IMR-90 (cell line): Measurements from ENCODE around the gene GPR35. TPM values are rescaled to one million over a fixed set of nuclear protein-coding genes. Genes with fewer than 3 reads are reported as not detected.

Experiments
- ATAC-seq: fragments of 200-7000 bp; cut with Tn5 transposase; 2 replicates; pipeline ENCODE4 v1.9.1; 2020; ENCODE audit warnings: low read depth, mild to moderate bottlenecking, moderate library complexity
- BruUV-seq: library from RNA; stranded (reverse); fragments of 400-500 nt; replicated peaks from 2 replicates; lab custom pipeline; 2021; lab: Mats Ljungman, UMichigan
- CTCF ChIA-PET: fragments of 300-600 bp; formaldehyde crosslinking; extraction: SDS; loops from one replicate; lab custom pipeline; 2021; ENCODE audit warnings: antibody characterized with exemption; lab: Yijun Ruan, JAX
- POLR2A ChIA-PET: fragments of 300-600 bp; sonication (Branson Sonifier 250); formaldehyde crosslinking; loops from one replicate; lab custom pipeline; 2022; ENCODE audit warnings: antibody characterized with exemption; ENCODE audit not compliant: unreplicated experiment; lab: Charles Lee
- DNase-seq: peaks from one replicate; pipeline ENCODE4 v3.0.0; 2013
- H2AFZ ChIP-seq: replicated peaks from 2 replicates; pipeline ENCODE3; 2013; ENCODE audit warnings: low read length, mild to moderate bottlenecking; ENCODE audit not compliant: poor library complexity
- H2AK5ac ChIP-seq: 2 replicates; pipeline ENCODE4 v1.6.1; 2013; ENCODE audit warnings: low read depth, low read length, inconsistent platforms
- H2AK9ac ChIP-seq: replicated peaks from 2 replicates; pipeline ENCODE3; 2013; ENCODE audit warnings: mild to moderate bottlenecking, low read depth, low read length, moderate library complexity; ENCODE audit not compliant: poor library complexity
- H2BK120ac ChIP-seq: 2 replicates; pipeline ENCODE4 v1.6.1; 2013; ENCODE audit warnings: low read depth, low read length, inconsistent platforms
- H2BK15ac ChIP-seq: 3 replicates; pipeline ENCODE4 v1.6.1; 2013; ENCODE audit warnings: low read depth, low read length, inconsistent platforms
- H2BK20ac ChIP-seq: 2 replicates; pipeline ENCODE4 v1.6.1; 2013; ENCODE audit warnings: low read depth, mild to moderate bottlenecking, inconsistent platforms, low read length, moderate library complexity
- H2BK5ac ChIP-seq: 2 replicates; pipeline ENCODE4 v1.6.1; 2013; ENCODE audit warnings: mild to moderate bottlenecking, low read depth, low read length, inconsistent platforms; ENCODE audit not compliant: poor library complexity, severe bottlenecking
- H3K14ac ChIP-seq: replicated peaks from 2 replicates; pipeline ENCODE4 v1.6.1; 2013; ENCODE audit warnings: low read depth, low read length, inconsistent platforms
- H3K18ac ChIP-seq: 2 replicates; pipeline ENCODE4 v1.6.1; 2013; ENCODE audit warnings: low read depth, low read length, control low read depth
- H3K23ac ChIP-seq: 2 replicates; pipeline ENCODE4 v1.6.1; 2013; ENCODE audit warnings: low read depth, low read length, inconsistent platforms
- H3K27ac ChIP-seq: 2 replicates; pipeline ENCODE4 v1.5.1; 2013; ENCODE audit warnings: mild to moderate bottlenecking, control low read depth, low read length; ENCODE audit not compliant: insufficient read depth
- H3K27me3 ChIP-seq: 2 replicates; pipeline ENCODE4 v1.6.1; 2013; ENCODE audit warnings: low read length; ENCODE audit not compliant: control insufficient read depth, insufficient read depth
- H3K36me3 ChIP-seq: 2 replicates; pipeline ENCODE4 v1.6.1; 2013; ENCODE audit warnings: low read length, mixed read lengths; ENCODE audit not compliant: control insufficient read depth, insufficient read depth
- H3K4ac ChIP-seq: 2 replicates; pipeline ENCODE4 v1.6.1; 2013; ENCODE audit warnings: low read depth, low read length, inconsistent platforms
- H3K4me1 ChIP-seq: 2 replicates; pipeline ENCODE4 v1.6.1; 2013; ENCODE audit warnings: low read length, mixed read lengths; ENCODE audit not compliant: control insufficient read depth, insufficient read depth
- H3K4me2 ChIP-seq: 2 replicates; pipeline ENCODE4 v1.6.1; 2013; ENCODE audit warnings: low read depth, mild to moderate bottlenecking, control low read depth, low read length, moderate library complexity
- H3K4me3 ChIP-seq: 2 replicates; pipeline ENCODE4 v1.5.1; 2013; ENCODE audit warnings: low read depth, mild to moderate bottlenecking, control low read depth, low read length, moderate library complexity; ENCODE audit not compliant: insufficient read depth
- H3K56ac ChIP-seq: 2 replicates; pipeline ENCODE4 v1.6.1; 2013; ENCODE audit warnings: low read length, inconsistent platforms; ENCODE audit not compliant: insufficient read depth; ENCODE audit errors: extremely low read depth
- H3K79me1 ChIP-seq, 2 experiments: 2 replicates each; pipeline ENCODE4 v1.6.1; 2013; ENCODE audit warnings: low read length in 2 of 2, inconsistent platforms in 1 of 2, low read depth in 1 of 2
- H3K9ac ChIP-seq: 2 replicates; pipeline ENCODE4 v1.6.1; 2013; ENCODE audit warnings: low read depth, low read length, control low read depth
- H3K9me1 ChIP-seq: 2 replicates; pipeline ENCODE4 v1.6.1; 2013; ENCODE audit warnings: low read length, inconsistent platforms; ENCODE audit not compliant: insufficient read depth
- H3K9me3 ChIP-seq: 2 replicates; pipeline ENCODE4 v1.6.1; 2013; ENCODE audit warnings: low read length; ENCODE audit not compliant: control insufficient read depth, insufficient read depth
- H4K20me1 ChIP-seq: 2 replicates; pipeline ENCODE4 v1.6.1; 2013; ENCODE audit warnings: low read length, inconsistent platforms; ENCODE audit not compliant: insufficient read depth
- H4K5ac ChIP-seq: 2 replicates; pipeline ENCODE4 v1.6.1; 2013; ENCODE audit warnings: mild to moderate bottlenecking, low read depth, low read length, control low read depth
- H4K8ac ChIP-seq, 2 experiments: 2 replicates each; pipeline ENCODE4 v1.6.1; 2013; ENCODE audit warnings: low read depth in 2 of 2, low read length in 2 of 2, control low read depth in 1 of 2, inconsistent platforms in 1 of 2
- H4K91ac ChIP-seq: 2 replicates; pipeline ENCODE4 v1.6.1; 2013; ENCODE audit warnings: low read depth, low read length, inconsistent platforms; ENCODE audit not compliant: insufficient read depth
- CTCF ChIP-seq: conservative IDR thresholded peaks from 2 replicates; pipeline ENCODE4 v1.5.1; 2012; ENCODE audit warnings: mild to moderate bottlenecking, low read depth, low read length, improper control_type of control experiment
- NFE2L2 ChIP-seq: fragments of 150-350 bp; IDR thresholded peaks from 2 replicates; pipeline ENCODE4 v1.6.1; 2016; ENCODE audit warnings: low read depth, mild to moderate bottlenecking, low read length
- RCOR1 ChIP-seq: IDR thresholded peaks from 2 replicates; pipeline ENCODE4 v1.6.1; 2012; ENCODE audit warnings: mild to moderate bottlenecking, low read length, improper control_type of control experiment; ENCODE audit not compliant: insufficient replicate concordance
- WGBS, 2 experiments: methylation state at CpG; one replicate each; pipeline versions ENCODE4 v1.1.5 to v1.1.7; 2013; ENCODE audit warnings: missing lambda C conversion rate in 2 of 2; ENCODE audit not compliant: insufficient read length in 1 of 2; ENCODE audit errors: extremely low coverage in 2 of 2; 5-methylcytosine and 5-hydroxymethylcytosine counted together
- dilution Hi-C: fragments of 300-500 bp; cut with HindIII; formaldehyde crosslinking; loops from one replicate; pipeline ENCODE4 v1.14.3; 2018; ENCODE audit warnings: low sequenced_read_pairs; ENCODE audit not compliant: unreplicated experiment
- in situ Hi-C: fragments of 300-500 bp; cut with MboI; formaldehyde crosslinking; loops from 3 replicates; pipeline ENCODE4 v1.14.3; 2019; ENCODE audit warnings: low sequenced_read_pairs, inconsistent platforms, mixed read lengths
- intact Hi-C: fragments of 100-400 bp; cut with micrococcal nuclease; formaldehyde crosslinking; loops from 2 replicates; pipeline ENCODE4 v1.10.0; 2022
- polyA plus RNA-seq, 3 experiments: library from polyadenylated mRNA; depleted of rRNA; stranded (reverse); fragments of >200 nt; gene quantifications; 2 replicates each; pipeline ENCODE4 v1.2.3, GENCODE V29; 2012; ENCODE audit warnings: low replicate concordance in 1 of 3
- total RNA-seq: library from RNA; depleted of rRNA; stranded (reverse); fragments of >200 nt; gene quantifications from 2 replicates; pipeline ENCODE4 v1.2.3, GENCODE V29; 2012

GPR35 gene
- total and polyA plus RNA-seq, 2 of the 4 experiments (the other 2 are of a cell fraction), result 0.31 TPM; not detected in 1

- ATAC-seq, result no peak
- H3K27me3 ChIP-seq, result peaks cover 25% of the 10 kb centered on the region
These were observed 45.7 kb downstream of the GPR35 start for GRCh38 chr2:240670950-240671349.

More at GRCh38 chr2:240670950-240671349, 45.7 kb downstream of the GPR35 start:
- H4K20me1 ChIP-seq, result no peaks in the 10 kb centered on the region
- H3K36me3 ChIP-seq, result no peaks in the 10 kb centered on the region
- POLR2A ChIA-PET, result no interaction called here
- H3K18ac ChIP-seq, result no peak overlapping the region
- no peak overlapping the region for H4K5ac ChIP-seq
- no peaks in the 10 kb centered on the region for H3K9me1 ChIP-seq
- no peaks in the 10 kb centered on the region for H3K9me3 ChIP-seq
- H3K4me3 ChIP-seq, result no peak overlapping the region
- no peak overlapping the region for H3K56ac ChIP-seq
- no peak overlapping the region for H2AFZ ChIP-seq
- CTCF ChIA-PET, result no interaction called here
- H3K4me2 ChIP-seq, result no peak overlapping the region
- TF ChIP-seq NFE2L2 (no peak), RCOR1 (no peak), CTCF (no peak)
- H4K8ac ChIP-seq, result no peak overlapping the region
- intact Hi-C loops, result no loop called here
- no peak overlapping the region for H3K4ac ChIP-seq
- DNase-seq, result no peak
- no peak overlapping the region for H2BK120ac ChIP-seq
- H2AK9ac ChIP-seq, result no peak overlapping the region
- in situ Hi-C loops, result no loop called here
- H3K9ac ChIP-seq, result no peak overlapping the region
- no peak overlapping the region for H3K23ac ChIP-seq
- H3K79me1 ChIP-seq, result no peaks in the 10 kb centered on the region
- no peak overlapping the region for H2BK5ac ChIP-seq
- H4K91ac ChIP-seq, result no peak overlapping the region
- no peak overlapping the region for H3K27ac ChIP-seq
- WGBS, 2 experiments, result no CpG with 5 or more reads among the region's 4 CpGs
- BruUV-seq, result no TSS peak
- no peak overlapping the region for H2AK5ac ChIP-seq
- no peak overlapping the region for H2BK20ac ChIP-seq
- no peak overlapping the region for H2BK15ac ChIP-seq
- H3K4me1 ChIP-seq, result no peaks in the 10 kb centered on the region
- H3K14ac ChIP-seq, result no peak overlapping the region
- dilution Hi-C loops, result no loop called here
